ENCODE measurements around the gene PLXNB3.

The PLXNB3 gene

GRCh38 chrX:153791104-153791852 lies 27.2 kb downstream of the PLXNB3 start:
- no peak for DNase-seq (ENCODE audit: low spot score)

DNA sequence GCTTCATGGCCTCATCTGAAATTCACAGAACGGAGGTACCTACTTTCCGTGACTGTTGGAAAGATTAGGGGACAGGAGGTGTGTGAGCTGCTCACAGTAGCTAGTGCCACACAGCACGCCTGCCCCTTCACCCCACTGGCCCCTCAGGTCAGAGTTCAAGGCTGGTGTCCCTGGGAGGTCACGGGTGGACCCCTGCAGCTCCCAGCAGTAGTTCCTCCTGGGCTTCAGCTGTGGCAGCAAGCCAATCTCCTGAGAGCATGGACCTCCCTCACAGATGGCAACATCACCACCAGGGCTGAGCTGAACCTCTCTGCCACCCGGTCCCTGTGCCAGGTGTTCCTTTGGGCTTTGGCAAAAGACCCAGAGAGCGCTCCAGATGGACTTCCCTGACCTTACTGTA lies 28.3 kb downstream of the PLXNB3 start:
- no peak for DNase-seq (ENCODE audit: low spot score)

DNA sequence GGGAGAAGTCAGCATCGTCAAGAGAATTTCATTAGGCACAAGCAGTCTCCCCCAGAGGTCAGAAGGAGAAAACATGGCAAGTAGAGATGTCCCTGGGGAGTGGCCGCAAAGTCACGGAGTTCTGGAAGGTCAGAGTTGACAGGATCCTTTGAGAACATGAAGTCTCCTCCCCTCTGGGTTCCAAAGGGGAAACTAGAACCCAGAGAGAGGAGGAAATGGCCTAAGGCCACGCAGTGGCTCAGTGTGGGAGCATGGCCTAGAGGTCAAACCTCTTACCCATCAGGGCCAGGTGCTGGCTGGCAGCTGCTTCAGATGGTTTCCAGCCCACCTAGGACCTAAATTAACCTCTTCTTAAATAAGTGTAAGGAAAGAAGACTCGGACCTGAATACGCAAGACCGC lies 29.2 kb downstream of the PLXNB3 start:
- no peak for DNase-seq (ENCODE audit: low spot score)

DNA sequence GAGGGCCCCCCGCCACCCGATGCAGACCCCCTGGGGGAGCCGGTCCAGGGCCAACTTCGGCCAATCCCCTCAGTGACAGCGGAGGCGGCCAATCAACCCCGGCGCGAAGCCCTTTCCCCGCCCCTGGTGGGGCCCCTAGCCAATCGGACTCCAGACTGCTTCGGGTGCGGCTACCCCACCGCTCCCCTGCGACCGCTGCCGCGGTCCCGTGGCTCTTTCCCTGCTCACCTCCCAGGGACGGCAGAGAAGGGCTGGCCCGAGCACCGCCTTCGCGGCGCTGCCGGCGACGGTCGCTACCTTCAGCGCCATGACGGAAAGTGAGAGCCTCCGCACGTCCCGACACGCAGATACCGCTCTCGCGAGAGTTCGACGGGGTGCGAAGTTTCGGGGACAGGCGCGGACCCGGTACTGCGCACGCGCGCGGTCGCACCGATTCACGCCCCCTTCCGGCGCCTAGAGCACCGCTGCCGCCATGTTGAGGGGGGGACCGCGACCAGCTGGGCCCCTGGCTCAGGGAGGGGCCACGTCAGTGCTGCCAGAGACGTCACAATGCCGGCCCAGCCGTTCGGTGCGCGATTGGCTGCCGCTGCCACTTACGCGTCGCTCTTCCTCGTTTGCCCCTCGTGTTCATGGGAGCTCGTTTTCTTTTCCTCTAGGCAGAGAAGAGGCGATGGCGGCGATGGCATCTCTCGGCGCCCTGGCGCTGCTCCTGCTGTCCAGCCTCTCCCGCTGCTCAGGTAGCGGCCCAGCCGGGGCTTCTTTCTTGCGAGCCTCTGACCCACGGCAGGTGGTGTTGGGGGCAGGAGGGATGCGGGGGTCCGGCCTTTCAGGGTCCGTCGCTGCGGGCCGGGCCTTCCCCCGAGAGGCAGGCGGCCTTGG lies 30.2 kb downstream of the PLXNB3 start, which contains the start of the genes IDH3G and SSR4:
TSS of gene IDH3G (minus strand) at position 358 of the 879 bp plus-strand sequence. CDS start at position 309, 49 bp downstream.
TSS of gene SSR4 (plus strand) at position 651 of the 879 bp plus-strand sequence. CDS start at position 671, 20 bp downstream.
- peak; percentile 92 for DNase-seq (ENCODE audit: low spot score)

DNA sequence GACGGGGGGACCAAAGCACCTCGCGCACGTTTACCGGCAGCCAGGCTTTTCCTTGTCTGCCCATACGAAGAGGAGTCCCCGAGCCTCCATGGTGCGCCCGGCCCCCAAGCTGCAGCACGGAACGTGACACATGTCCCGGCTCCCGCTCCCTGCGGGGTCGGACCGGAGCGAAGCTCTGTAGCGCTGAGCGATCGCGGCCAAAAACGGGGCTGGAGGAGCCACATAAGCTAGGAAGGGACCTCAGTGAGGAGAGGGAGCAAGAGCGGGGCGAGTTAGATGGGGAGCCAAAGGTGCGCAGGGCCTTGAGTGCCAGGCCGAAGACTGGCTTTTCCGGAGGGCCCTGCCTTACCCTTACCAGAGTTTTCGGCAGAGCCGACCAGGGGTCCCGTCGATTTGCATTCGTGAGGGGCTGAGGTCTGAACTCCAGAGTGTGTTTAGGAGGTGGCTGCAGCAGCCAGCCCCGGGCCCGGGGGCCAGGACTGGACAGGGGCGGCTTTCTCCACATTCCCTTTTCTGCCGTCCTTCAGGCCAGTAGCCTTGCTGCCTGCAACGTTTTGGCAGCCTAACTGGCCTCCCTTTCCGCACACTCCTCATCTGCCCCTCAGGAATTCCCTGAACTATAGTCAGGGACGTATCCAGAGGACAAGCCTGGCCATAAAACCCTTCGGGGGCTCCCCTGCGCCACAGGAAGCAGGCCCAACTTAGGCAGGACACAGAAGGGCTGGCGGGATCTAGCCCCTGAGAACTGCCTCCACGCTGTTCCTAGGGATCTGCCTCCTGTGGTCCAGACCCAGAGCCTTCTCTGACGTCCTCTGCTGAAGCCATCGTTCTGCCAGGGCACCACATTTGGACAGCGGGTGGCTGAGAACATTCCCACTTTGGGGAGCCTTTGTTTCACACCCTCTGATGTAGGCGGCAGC lies 31.1 kb downstream of the PLXNB3 start:
- no peak for DNase-seq (ENCODE audit: low spot score)

DNA sequence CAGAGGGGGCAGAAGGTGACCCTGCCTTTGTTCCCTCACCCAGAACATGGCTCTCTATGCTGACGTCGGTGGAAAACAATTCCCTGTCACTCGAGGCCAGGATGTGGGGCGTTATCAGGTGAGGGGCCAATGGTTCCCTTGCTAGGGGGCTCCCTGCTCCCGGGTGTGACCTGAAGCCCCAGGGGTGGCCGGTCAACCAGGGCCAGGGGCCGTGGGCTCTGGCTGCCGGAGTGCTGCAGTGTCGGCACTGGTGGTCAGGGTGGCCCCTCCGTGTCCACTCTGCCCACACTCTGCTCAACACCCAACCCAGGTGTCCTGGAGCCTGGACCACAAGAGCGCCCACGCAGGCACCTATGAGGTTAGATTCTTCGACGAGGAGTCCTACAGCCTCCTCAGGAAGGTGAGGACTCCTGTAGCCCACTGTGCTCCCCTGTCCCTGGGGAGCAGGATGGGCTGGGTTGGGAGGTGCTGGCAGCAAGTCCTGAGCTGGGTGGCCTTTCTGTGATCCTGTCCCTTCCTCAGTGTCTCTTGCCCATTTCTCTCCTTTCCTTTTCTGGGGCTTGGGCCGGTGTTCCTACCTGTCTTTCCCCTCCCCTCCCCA lies 33.5 kb downstream of the PLXNB3 start:
- no peak for DNase-seq (ENCODE audit: low spot score)

DNA sequence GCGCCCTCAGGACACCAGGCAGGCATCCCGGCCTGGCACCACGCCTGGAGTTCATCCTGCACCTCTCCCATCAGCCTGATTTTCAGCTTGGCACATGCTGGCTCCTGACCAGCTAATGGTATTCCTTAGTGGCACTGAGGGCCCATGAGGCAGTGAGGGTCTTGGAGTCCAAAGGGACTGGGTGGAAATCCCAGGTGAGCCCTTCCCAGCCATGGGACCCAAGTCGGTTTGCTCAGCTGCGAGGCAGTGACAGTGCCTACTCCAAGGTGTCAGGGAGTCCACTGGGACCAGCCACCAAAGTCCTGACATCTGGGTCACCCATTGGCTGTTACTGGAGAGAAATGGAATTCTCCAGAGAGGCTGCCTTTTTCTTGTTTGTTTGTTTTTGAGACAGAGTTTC lies 35.3 kb downstream of the PLXNB3 start:
- no peak for DNase-seq (ENCODE audit: low spot score)

DNA sequence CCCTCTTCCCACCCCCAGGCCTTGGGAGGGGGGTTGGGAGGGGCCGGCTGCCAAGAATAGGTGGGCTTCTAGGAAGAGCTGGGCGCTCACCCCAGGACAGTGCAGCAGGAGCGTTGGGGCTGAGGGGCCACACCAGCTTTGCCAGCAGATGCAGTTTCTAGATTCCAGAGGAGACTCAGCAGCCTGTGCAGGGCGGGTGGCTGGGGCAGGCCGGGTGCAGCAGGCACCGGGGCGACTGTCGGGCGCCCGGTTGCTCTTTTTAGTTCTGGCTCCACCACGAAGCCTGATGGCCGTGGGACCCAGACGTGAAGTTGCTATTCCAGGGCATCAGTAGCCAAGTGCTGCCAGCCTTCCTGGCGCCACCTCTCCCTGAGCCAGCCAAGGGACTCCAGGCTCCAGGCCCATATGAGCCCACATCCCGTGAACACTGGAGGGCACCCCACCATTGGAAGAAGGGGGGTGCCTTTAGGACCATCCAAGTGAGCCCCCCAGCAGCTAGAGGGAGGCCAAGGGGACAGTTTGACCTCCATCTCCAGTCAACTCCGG lies 36.2 kb downstream of the PLXNB3 start:
- DNase-seq (ENCODE audit: low spot score), result no peak

DNA sequence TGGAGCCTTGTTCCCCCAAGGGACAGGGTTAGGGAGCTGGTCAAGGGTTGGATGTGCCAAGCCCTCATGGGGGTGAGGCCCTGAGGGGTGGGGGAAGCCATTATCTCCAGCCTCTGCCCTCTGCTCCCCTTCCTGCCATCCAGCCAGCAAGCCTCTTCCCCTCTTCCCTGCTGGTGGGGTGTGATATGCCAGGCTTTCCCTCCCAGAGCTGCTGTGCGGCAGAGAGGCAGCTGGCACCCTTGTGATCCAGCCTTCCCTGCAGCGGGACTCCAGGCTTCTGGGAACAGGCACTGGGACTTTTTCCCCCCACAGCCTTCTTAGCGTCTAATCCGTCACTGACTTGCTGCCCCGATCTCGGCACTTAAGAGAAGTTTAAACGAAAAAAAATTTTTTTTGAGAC lies 36.7 kb downstream of the PLXNB3 start:
- DNase-seq (ENCODE audit: low spot score), result no peak

GRCh38 chrX:153801669-153802068 lies 37.6 kb downstream of the PLXNB3 start:
- DNase-seq (ENCODE audit: low spot score), result no peak

DNA sequence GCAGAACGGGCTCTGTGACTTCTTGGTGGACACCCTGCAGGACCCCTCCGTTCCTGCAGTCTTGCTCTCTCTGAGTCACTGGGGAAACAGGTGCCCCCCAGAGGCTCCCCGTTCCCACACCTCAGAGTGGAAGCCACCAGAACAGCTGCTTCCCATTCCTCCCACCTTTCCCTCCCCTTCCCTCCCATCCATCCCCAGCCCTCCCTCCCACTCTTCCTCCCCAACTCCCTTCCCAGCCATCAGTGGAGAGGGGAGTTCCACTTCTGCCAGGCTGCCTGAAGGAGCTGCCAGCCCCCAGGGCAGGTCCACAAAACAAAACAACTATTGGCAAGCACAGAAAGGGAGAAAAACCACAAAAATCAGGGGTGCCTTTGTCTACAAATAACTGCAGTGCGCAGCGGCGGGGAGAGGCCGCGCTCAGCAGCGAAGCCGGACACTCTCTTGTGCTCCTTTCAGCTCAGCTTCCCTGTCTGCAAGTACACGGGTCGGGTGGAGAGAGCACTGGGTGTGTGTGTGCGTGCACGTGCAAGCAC lies 38.5 kb downstream of the PLXNB3 start:
- no peak for DNase-seq (ENCODE audit: low spot score)

- DNase-seq (ENCODE audit: low spot score), result no peak
These were observed 39.4 kb downstream of the PLXNB3 start for GRCh38 chrX:153803211-153804099.

GRCh38 chrX:153804100-153804595 lies 40.1 kb downstream of the PLXNB3 start:
- no peak for DNase-seq (ENCODE audit: low spot score)

DNA sequence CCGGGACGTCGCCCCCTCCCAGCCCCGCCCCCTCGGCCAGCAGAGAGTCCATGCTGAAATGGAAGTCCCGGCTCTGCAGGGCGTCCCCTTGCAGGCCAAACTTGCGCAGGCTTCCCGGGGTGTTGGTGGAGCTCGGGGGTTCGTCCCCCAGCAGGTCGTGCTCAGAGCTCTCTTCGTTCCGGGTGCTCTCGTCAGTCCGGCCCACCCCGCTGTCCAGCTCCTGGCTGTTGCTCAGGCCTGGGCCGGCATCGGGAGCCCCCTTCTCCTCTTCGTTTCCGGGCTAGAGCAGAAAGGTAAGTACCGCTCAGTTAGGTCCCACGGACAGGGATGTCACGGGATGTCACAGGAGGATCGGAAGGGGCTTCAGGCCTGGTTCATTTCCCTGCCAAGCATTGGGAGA lies 40.6 kb downstream of the PLXNB3 start:
- DNase-seq (ENCODE audit: low spot score), result no peak

DNA sequence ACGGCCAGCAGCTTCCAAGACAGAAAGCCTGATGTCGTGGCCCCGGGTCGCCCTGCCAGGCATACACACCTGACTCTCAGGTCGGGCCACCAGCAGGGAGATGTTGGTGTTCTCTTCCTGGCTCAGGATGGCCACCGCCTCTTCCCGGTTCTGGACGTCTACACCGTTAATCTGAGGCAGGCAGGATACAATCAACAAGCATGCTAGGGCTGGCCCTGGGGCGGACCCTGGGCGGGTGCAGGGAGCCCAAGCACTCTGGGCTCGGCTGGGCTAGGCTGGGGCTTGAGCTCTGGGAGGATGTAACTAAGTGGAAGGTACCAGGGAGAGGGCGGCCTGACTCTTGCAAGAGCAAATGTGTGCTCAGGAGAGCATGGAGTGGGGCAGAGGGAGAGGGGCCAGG lies 41.4 kb downstream of the PLXNB3 start:
- no peak for DNase-seq (ENCODE audit: low spot score)

- no peak for DNase-seq (ENCODE audit: low spot score)
These were observed 43.0 kb downstream of the PLXNB3 start for GRCh38 chrX:153806999-153807575.

DNA sequence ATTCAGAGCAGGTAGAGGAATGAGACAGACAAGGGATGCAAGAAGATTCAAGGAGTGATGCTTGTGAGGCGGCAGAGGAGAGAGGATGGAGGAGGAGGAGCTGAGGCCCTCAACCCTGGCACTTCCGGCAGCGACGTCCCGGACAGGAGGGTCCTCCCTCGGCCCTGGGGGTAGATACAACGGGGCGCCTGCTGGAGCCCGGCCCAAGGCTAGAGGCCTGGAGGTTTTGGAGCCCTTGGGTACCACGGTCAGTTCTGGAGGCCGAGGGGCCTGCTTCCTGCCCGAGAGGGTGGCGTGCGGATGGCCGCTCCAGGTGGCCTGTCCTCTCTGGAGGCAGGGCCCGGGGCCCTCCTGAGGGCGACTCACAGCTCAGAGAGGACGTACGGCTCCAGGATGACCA lies 43.9 kb downstream of the PLXNB3 start:
- no peak for DNase-seq (ENCODE audit: low spot score)

GRCh38 chrX:153812220-153812619 lies 48.2 kb downstream of the PLXNB3 start:
- DNase-seq (ENCODE audit: low spot score), result no peak

- no peak for DNase-seq (ENCODE audit: low spot score)
These were observed 49.1 kb downstream of the PLXNB3 start for GRCh38 chrX:153813161-153813560.
